ENCODE measurements around the gene IRX5.

Gene IRX5

GRCh38 chr16:54931120-54932014 lies 702 bp downstream of the IRX5 start:
- DNase-seq, result peak in 1 of 2 experiments; percentile 48

DNA sequence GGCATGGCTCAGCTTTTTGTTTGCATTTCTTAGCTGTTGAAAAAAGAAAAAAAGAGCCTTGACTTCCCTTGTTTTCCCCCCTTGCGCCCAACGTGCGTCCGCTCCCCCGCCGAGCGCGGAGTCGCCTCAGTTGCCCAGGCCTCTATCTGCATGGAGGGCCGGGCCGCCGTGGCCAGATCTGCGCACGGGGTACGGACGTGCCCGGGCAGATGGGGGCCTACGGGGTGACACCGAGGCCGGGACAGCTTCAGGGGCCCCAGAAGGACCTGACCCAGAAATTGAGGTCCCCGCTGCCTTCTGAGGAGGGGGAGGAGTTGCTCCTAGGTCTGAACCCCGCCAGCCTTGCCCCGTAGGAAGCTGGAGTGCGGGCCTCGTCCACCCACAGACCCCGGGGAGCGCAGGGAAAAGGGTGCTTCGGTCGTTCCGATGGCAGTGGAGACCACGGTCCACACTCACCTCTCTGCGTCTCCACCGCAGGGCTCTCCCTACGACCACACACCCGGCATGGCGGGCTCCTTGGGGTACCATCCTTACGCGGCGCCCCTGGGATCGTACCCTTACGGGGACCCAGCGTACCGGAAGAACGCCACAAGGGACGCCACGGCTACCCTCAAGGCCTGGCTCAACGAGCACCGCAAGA lies 1.5 kb downstream of the IRX5 start:
- no peak for DNase-seq

- no peak for DNase-seq
Measured at GRCh38 chr16:54932737-54933254, 2.1 kb downstream of the IRX5 start.

- peak in 1 of 2 experiments; percentile 21 for DNase-seq
Measured at GRCh38 chr16:54933281-54934011, 2.8 kb downstream of the IRX5 start.

DNA sequence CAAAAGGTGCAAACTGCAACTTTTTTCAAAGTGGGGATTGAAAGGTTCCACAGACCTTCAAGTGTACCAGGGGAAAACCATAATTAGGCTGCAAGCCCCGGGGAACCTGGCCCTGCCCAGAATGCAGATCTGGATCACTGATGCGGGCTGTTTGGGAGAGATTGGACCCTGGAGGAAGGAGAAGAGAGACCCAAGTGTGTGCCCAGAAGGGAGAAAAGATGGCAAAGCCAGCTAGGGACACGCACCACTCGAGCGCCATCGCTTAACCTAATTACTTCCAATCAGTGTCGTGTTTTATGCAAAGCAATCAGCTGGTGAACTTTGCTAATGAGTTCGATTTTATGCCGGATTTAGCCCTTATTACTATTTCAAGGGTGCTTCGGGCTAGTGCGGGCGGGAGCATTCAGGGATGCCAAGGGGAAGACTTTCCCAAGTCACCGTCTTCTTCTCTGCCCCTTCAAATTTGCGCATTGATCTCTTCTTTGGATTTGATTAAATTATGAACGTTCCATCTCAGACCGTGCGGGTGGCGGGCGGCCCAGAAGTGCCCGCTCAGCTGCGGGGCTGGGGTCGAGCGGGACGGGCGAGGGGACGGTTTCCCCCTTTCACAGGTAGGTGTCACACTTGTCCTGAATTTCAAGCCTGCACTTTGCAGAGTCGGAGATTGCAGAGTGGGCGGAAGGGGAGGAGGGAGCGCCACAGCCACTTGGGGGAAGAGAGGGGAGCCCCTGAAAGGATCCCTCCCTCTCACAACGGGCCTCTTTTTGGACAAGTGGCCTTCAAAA lies 4.0 kb downstream of the IRX5 start:
- DNase-seq, result peak; percentile 10 to 43

- DNase-seq, result no peak
Measured at GRCh38 chr16:54935266-54935968, 4.8 kb downstream of the IRX5 start.

GRCh38 chr16:54936201-54936978 lies 5.7 kb downstream of the IRX5 start:
- DNase-seq, result peak in 1 of 2 experiments; percentile 65

GRCh38 chr16:54936979-54937670 lies 6.5 kb downstream of the IRX5 start:
- DNase-seq, result peak in 1 of 2 experiments; percentile 55

GRCh38 chr16:54937671-54938211 lies 7.1 kb downstream of the IRX5 start:
- DNase-seq, result no peak

DNA sequence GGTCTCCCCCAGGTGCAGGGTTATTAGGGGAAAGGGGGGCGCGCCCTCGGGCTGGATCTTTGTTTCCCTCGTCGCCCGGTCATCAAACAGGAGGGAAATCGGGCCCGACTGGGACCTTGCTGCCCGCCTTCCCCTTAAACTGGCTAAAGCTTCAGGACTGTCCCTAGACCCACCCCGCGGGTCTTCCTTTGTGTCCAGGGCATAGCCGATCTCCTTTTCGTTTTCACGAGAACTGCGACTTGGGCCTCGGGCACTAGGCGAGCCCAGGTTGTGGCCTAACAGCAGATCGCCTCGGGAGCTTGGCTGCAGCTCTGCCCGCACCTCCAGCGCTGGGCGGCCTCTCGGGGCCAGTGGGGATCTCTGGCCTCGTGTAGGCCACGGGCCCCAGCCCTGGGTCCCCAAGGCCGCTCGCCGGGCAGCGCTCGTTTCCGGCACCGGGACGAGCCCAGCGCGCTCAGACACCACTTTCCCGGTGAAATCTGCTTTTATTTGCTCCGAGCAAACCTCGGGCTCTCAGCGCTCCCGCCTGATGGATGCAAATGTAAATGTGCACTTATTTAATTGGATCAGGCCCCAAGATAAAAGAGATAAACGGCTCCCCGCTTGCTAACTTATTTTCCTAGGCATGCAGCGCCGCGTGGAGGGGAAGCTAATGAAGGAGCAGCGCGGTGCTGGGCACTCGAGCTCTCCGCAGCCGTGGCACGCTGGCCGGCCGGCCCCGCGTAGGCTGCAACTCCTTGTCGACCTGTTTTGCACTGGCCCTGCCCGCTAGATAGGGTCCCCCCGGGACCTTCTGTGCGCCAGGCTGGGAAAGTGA lies 7.8 kb downstream of the IRX5 start:
- peak in 1 of 2 experiments; percentile 51 for DNase-seq

GRCh38 chr16:54939029-54939346 lies 8.3 kb downstream of the IRX5 start:
- no peak for DNase-seq

GRCh38 chr16:54939510-54940278 lies 9.0 kb downstream of the IRX5 start:
- DNase-seq, result peak in 1 of 2 experiments; percentile 4

DNA sequence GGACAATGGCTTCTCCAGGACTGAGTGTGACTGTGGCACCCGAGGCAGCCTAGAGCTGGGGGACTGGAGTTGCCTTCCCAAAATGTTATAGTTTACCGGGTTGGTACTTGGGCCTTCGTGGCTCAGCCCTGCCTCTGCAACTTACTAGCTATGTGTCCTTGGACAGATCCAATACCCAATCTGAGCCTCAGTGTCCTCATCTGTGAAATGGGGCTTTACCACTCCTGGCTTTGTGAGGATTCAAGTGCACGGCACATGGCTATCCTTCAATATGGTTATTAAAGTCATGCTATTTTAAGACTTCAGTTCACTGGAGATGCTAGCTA lies 9.6 kb downstream of the IRX5 start:
- no peak for DNase-seq

DNA sequence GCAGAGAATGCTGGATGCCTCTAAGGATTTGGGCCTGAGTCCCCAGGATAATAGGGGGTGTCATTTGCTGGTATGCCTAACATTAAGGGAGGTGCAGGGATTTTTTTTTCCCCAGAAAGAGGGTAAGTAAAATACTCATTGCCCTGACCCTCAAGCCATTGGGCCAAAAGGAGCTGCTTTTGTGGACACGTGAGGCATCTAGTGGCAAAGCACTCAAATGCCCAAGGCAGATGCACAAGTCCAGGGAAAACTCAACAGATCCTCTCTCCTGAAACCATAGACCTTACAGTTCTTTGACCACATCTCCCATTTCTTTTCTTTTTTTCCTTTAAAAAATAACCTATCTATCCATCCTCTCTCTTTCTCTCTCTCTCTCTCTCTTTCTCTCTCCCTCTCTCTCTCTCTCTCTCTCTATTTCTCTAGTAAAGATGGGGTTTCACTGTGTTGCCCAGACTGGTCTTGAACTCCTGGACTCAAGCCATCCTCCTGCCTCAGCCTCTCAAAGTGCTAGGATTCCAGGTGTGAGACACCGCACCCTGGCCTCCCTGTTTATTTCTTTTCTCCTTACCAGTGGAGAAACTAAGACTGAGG lies 11.8 kb downstream of the IRX5 start:
- DNase-seq, result no peak

DNA sequence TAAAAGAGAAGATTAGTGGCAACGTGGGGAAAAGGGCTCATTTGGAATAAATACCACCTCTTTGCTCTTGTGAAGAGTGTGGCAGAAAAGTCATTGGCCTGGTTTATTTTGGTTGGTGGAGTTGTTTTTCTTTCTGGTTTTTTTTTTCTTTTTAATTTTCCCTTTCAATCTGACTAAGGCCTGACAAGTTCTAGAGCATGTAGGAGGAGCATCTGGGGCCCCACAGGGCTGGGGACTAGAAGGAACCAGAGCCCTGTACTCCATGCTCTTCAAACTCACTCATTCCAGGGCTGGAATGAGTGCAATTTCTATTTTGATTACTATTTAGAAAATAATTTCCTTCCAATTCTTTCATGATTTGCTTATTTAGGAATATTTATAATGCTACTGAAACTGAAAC lies 13.3 kb downstream of the IRX5 start:
- DNase-seq, result no peak

GRCh38 chr16:54945063-54945462 lies 14.4 kb downstream of the IRX5 start:
- DNase-seq, result no peak

GRCh38 chr16:54946909-54947308 lies 16.2 kb downstream of the IRX5 start:
- no peak for DNase-seq

DNA sequence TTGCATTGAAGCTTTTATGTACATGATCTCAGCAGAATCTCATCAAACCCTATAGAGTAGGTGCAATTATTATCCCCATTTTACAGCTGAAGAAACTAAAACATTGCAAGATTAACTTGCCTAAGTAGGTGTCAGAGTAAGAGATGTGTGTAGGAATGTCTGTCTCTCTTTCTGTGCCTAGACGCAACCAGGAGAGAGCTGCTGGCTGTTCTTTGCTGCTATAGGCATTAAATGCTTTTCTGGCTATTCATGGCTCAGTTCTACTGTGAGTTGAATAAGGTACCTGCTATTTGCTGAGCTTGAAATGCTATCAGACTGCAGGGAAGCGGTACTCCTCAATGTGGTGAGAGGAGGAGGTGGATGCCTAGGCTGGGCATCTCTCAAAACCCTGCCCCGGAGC lies 17.0 kb downstream of the IRX5 start:
- DNase-seq, result no peak
